ENCODE results near the gene TBR1.

- TF ChIP-seq CTCF (IDR thresholded peaks at IDR 0.05; ENCODE audit: extremely low read depth in 1 of 2, insufficient read depth in 1 of 2, low read depth in 1 of 2, low read length in 2 of 2) (no peak), POLR2A (IDR thresholded peaks at IDR 0.05; ENCODE audit: low read depth, low read length) (no peak), JUN (IDR thresholded peaks at IDR 0.05; ENCODE audit: borderline replicate concordance, insufficient read depth, insufficient read length, low read depth) (no peak), FOS (IDR thresholded peaks at IDR 0.05; ENCODE audit: borderline replicate concordance, insufficient read depth, low read length) (no peak)
Measured at GRCh38 chr2:161369311-161369710, 46.8 kb upstream of the TBR1 start.

Measured in endothelial cell of umbilical vein (primary cell).